Measurements from ENCODE around the gene NRAS. TPM values are rescaled to one million over a fixed set of nuclear protein-coding genes. Genes with fewer than 3 reads are reported as not detected.

The NRAS gene
- total RNA-seq, 1 experiment from 2014 or later = 29.1 TPM

DNA sequence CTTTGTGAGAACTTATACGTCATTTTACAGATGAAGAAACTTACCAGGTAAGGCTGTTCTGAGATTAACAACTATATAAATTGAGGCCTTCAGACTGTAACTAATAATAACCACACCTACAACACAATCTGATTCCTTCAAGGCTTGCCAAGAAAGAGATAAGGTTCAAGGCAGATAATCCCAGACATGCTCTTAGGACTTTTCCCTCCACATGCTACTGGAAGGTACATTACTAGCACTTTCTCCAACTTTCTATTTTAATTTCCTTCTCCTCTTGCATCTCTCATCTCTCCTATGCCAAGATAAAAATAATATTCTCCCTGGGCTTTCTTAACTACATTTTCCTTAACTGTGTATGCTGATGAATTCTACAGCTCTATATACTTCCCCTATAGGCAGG lies 18.9 kb upstream of the NRAS start:
- intact Hi-C loops (cut with micrococcal nuclease; ENCODE audit: unreplicated experiment) = no loop called here

DNA sequence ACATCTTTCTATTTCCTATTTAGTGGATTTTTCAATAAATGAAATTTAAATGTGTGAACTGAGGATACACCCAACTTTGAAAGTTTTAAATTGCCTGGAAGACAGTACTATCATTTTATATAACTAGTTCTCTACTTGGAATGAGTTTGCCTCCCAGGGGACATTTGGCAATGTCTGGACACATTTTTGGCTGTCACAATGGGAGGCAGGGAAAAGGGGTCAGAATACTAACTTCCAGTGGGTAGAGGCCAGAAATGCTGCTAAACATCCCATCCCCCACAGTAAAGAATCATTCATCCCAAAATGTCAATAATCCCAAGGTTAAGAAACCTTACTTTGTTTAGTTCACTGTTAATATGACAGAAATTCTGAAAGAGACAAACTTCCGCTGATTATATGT lies 13.2 kb upstream of the NRAS start:
- CTCF ChIA-PET = no interaction called here
- intact Hi-C loops (cut with micrococcal nuclease; ENCODE audit: unreplicated experiment) = no loop called here
- H3K27ac Mint-ChIP-seq (ENCODE audit: unreplicated experiment) = peak overlapping the region; percentile 30
- H3K4me3 Mint-ChIP-seq (ENCODE audit: low read depth, unreplicated experiment) = no peak overlapping the region
- TF ChIP-seq, protein P1, sequence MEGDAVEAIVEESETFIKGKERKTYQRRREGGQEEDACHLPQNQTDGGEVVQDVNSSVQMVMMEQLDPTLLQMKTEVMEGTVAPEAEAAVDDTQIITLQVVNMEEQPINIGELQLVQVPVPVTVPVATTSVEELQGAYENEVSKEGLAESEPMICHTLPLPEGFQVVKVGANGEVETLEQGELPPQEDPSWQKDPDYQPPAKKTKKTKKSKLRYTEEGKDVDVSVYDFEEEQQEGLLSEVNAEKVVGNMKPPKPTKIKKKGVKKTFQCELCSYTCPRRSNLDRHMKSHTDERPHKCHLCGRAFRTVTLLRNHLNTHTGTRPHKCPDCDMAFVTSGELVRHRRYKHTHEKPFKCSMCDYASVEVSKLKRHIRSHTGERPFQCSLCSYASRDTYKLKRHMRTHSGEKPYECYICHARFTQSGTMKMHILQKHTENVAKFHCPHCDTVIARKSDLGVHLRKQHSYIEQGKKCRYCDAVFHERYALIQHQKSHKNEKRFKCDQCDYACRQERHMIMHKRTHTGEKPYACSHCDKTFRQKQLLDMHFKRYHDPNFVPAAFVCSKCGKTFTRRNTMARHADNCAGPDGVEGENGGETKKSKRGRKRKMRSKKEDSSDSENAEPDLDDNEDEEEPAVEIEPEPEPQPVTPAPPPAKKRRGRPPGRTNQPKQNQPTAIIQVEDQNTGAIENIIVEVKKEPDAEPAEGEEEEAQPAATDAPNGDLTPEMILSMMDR (IDR thresholded peaks at IDR 0.05; ENCODE audit: unreplicated experiment) = no peak
- peaks cover 70% of the 10 kb centered on the region for H3K36me3 Mint-ChIP-seq (ENCODE audit: insufficient read depth, unreplicated experiment)
- peaks cover 18% of the 10 kb centered on the region for H3K4me1 Mint-ChIP-seq (ENCODE audit: low read depth, unreplicated experiment)
- BruUV-seq (replicated peaks) = no TSS peak
- DNase-seq = no peak
- H3K9me3 Mint-ChIP-seq (ENCODE audit: low read depth, unreplicated experiment) = no peaks in the 10 kb centered on the region
- H3K27me3 Mint-ChIP-seq (ENCODE audit: unreplicated experiment) = no peaks in the 10 kb centered on the region

More for the DNA sequence above, 18.9 kb upstream of the NRAS start:
- Mint-ChIP-seq H3K4me1 (ENCODE audit: low read depth, unreplicated experiment) (peaks cover 10% of the 10 kb centered on the region), H3K4me3 (ENCODE audit: low read depth, unreplicated experiment) (no peak overlapping the region), H3K36me3 (ENCODE audit: insufficient read depth, unreplicated experiment) (peaks cover 52% of the 10 kb centered on the region), H3K27me3 (ENCODE audit: unreplicated experiment) (no peaks in the 10 kb centered on the region), H3K27ac (ENCODE audit: unreplicated experiment) (no peak overlapping the region), H3K9me3 (ENCODE audit: low read depth, unreplicated experiment) (no peaks in the 10 kb centered on the region)
- TF ChIP-seq, protein P1 (IDR thresholded peaks at IDR 0.05; ENCODE audit: unreplicated experiment) = no peak
- BruUV-seq (replicated peaks) = no TSS peak
- CTCF ChIA-PET = no interaction called here
- DNase-seq = no peak

DNA sequence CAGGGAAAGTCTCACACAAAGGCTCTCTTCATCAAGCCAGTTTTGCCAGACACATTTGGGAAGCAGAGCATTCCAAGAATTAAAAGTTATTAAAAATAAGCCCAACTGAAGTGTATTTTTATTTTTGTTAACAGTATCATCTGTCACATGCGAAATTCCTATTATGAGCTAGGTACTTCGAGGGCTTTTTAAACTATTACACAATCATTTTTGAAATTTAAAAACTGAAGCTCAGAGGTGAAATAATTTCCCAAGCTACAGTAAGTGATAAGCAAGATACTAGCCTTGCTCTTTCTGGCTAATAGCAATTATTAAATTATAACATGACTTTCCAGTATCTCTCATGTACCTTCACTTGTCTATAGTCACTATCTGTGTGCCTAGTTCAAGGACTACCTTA lies 12.0 kb upstream of the NRAS start:
- DNase-seq = no peak
- CTCF ChIA-PET = no interaction called here
- Mint-ChIP-seq H3K4me1 (ENCODE audit: low read depth, unreplicated experiment) (peaks cover 18% of the 10 kb centered on the region), H3K27ac (ENCODE audit: unreplicated experiment) (peak overlapping the region; percentile 30), H3K4me3 (ENCODE audit: low read depth, unreplicated experiment) (no peak overlapping the region), H3K36me3 (ENCODE audit: insufficient read depth, unreplicated experiment) (peaks cover 76% of the 10 kb centered on the region), H3K27me3 (ENCODE audit: unreplicated experiment) (no peaks in the 10 kb centered on the region), H3K9me3 (ENCODE audit: low read depth, unreplicated experiment) (no peaks in the 10 kb centered on the region)
- intact Hi-C loops (cut with micrococcal nuclease; ENCODE audit: unreplicated experiment) = no loop called here
- BruUV-seq (replicated peaks) = no TSS peak
- TF ChIP-seq, protein P1 (IDR thresholded peaks at IDR 0.05; ENCODE audit: unreplicated experiment) = no peak

DNA sequence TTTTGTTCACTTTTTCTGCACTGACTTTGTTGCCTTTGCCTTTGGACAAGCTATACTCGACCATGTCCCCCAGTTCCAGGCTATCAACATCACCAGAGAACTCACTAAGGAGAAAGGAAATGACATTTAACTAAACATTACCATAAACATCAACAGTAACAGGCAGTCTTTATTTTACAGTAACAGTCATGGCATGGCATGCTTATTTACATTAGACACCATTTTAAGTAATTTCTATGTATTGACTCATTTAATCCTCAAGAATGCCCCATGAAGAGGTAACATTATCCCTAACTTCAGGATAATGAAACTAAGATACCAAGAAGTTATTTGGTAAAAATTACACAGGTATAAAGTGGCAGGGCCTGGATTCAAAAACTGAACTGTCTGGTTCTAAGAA lies 8.7 kb upstream of the NRAS start:
- H3K9me3 Mint-ChIP-seq (ENCODE audit: low read depth, unreplicated experiment) = no peaks in the 10 kb centered on the region
- H3K36me3 Mint-ChIP-seq (ENCODE audit: insufficient read depth, unreplicated experiment) = peaks cover 67% of the 10 kb centered on the region
- peaks cover 18% of the 10 kb centered on the region for H3K4me1 Mint-ChIP-seq (ENCODE audit: low read depth, unreplicated experiment)
- TF ChIP-seq, protein P1 (IDR thresholded peaks at IDR 0.05; ENCODE audit: unreplicated experiment) = no peak
- H3K27me3 Mint-ChIP-seq (ENCODE audit: unreplicated experiment) = no peaks in the 10 kb centered on the region
- BruUV-seq (replicated peaks) = no TSS peak
- CTCF ChIA-PET = no interaction called here
- H3K27ac Mint-ChIP-seq (ENCODE audit: unreplicated experiment) = no peak overlapping the region
- no peak overlapping the region for H3K4me3 Mint-ChIP-seq (ENCODE audit: low read depth, unreplicated experiment)
- DNase-seq = no peak
- intact Hi-C loops (cut with micrococcal nuclease; ENCODE audit: unreplicated experiment) = no loop called here

Data from Calu3 (cell line).